Measurements from ENCODE around the gene HAAO. TPM values are rescaled to one million over a fixed set of nuclear protein-coding genes. Genes with fewer than 3 reads are reported as not detected.

The HAAO gene
- total RNA-seq, 1 experiment from 2014 or later, result 6.6 TPM

GRCh38 chr2:42771546-42772153, 20.7 kb downstream of the HAAO start:
- Histone ChIP-seq H2BK12ac (ENCODE audit: insufficient read length, low read depth, low read length) (no peak overlapping the region), H2BK5ac (ENCODE audit: insufficient read length, low read length) (no peak overlapping the region), H4K8ac (replicated peaks; ENCODE audit: insufficient read length, low read depth, low read length) (no peak overlapping the region), H3K23me2 (ENCODE audit: insufficient read length, low read depth, low read length, poor library complexity, severe bottlenecking) (no peaks in the 10 kb centered on the region), H2AFZ (ENCODE audit: low read length) (no peak overlapping the region), H4K20me1 (ENCODE audit: control insufficient read depth, insufficient read depth, insufficient read length) (no peaks in the 10 kb centered on the region), H4K91ac (ENCODE audit: insufficient read length, low read depth, low read length) (no peak overlapping the region), H2AK5ac (ENCODE audit: insufficient read length, low read length) (no peak overlapping the region), H3T11ph (ENCODE audit: low read length) (no peak overlapping the region), H3K4ac (ENCODE audit: low read depth, low read length) (no peak overlapping the region), H3K14ac (ENCODE audit: insufficient read depth, low read length) (no peak overlapping the region), H3K79me1 (ENCODE audit: insufficient read depth, low read depth, low read length, poor library complexity, severe bottlenecking) (no peaks in the 10 kb centered on the region), H3K79me2 (ENCODE audit: insufficient read depth, low read length) (no peaks in the 10 kb centered on the region), H2BK20ac (ENCODE audit: low read depth, low read length, poor library complexity, severe bottlenecking) (no peak overlapping the region), H3K27ac (ENCODE audit: insufficient read length, low read depth, low read length) (no peak overlapping the region), H3K9ac (ENCODE audit: extremely low read depth, insufficient read length, low read length) (no peak overlapping the region), H3K9me3 (ENCODE audit: control insufficient read depth, low read depth, low read length) (no peaks in the 10 kb centered on the region), H4K5ac (ENCODE audit: insufficient read length, low read depth, low read length) (no peak overlapping the region), H3K18ac (ENCODE audit: insufficient read length, low read depth, low read length) (no peak overlapping the region), H3K27me3 (ENCODE audit: insufficient read depth, low read length) (no peaks in the 10 kb centered on the region), H3K56ac (ENCODE audit: insufficient read length, low read depth, low read length) (no peak overlapping the region), H2BK15ac (ENCODE audit: low read depth, low read length) (no peak overlapping the region), H2BK120ac (ENCODE audit: low read depth, low read length, poor library complexity, severe bottlenecking) (no peak overlapping the region), H3K4me2 (ENCODE audit: insufficient read depth, insufficient read length, low read length) (no peak overlapping the region), H3K23ac (ENCODE audit: insufficient read length, low read depth, low read length) (no peak overlapping the region), H3K4me1 (ENCODE audit: insufficient read depth, low read length) (peaks cover 7% of the 10 kb centered on the region; the same call in 1 of the 2 replicates)
- Mint-ChIP-seq H3K9me3 (peaks cover 4 to 9% of the 10 kb centered on the region in 2 experiments; a peak in 3 of 5 replicates), H3K4me3 (no peak overlapping the region), H3K4me1 (peaks cover 25 to 41% of the 10 kb centered on the region in 2 experiments), H3K27ac (no peak overlapping the region), H3K36me3 (ENCODE audit: insufficient read depth in 1 of 3, low read depth in 3 of 3) (peaks cover 7 to 9% (median 7%) of the 10 kb centered on the region in 3 experiments; a peak in 6 of 7 replicates), H3K27me3 (ENCODE audit: low read depth) (no peaks in the 10 kb centered on the region)
- no peak for DNase-seq
- WGBS (ENCODE audit: extremely low coverage, insufficient read length, low lambda C conversion rate), result no CpG with 5 or more reads among the region's 5 CpGs
- TF ChIP-seq CTCF (conservative IDR thresholded peaks at IDR 0.05), result no peak

All from H9 (cell line).